GM13976 (cell line): ENCODE measurements around the gene ACTRT3.
A peak's percentile ranks its signal among the peaks of the same experiment; 100 is the strongest.

Source experiments
- DNase-seq: peaks from one replicate; pipeline ENCODE4 v3.0.0; 2012; ENCODE audit warnings: low spot score
- in situ Hi-C: fragments of 300-500 bp; cut with MboI; formaldehyde crosslinking; loops from one replicate; pipeline ENCODE4 v1.12.0; 2022; ENCODE audit warnings: low sequenced_read_pairs, mixed read lengths, inconsistent platforms; ENCODE audit not compliant: unreplicated experiment
- TF ChIP-seq, protein P1 (sequence below): IDR thresholded peaks from 2 replicates; pipeline ENCODE4 v1.5.1; 2012; ENCODE audit warnings: borderline replicate concordance, mild to moderate bottlenecking; ENCODE audit not compliant: insufficient read depth; ENCODE audit errors: extremely low read depth, missing control alignments, control extremely low read depth

The ACTRT3 gene

DNA sequence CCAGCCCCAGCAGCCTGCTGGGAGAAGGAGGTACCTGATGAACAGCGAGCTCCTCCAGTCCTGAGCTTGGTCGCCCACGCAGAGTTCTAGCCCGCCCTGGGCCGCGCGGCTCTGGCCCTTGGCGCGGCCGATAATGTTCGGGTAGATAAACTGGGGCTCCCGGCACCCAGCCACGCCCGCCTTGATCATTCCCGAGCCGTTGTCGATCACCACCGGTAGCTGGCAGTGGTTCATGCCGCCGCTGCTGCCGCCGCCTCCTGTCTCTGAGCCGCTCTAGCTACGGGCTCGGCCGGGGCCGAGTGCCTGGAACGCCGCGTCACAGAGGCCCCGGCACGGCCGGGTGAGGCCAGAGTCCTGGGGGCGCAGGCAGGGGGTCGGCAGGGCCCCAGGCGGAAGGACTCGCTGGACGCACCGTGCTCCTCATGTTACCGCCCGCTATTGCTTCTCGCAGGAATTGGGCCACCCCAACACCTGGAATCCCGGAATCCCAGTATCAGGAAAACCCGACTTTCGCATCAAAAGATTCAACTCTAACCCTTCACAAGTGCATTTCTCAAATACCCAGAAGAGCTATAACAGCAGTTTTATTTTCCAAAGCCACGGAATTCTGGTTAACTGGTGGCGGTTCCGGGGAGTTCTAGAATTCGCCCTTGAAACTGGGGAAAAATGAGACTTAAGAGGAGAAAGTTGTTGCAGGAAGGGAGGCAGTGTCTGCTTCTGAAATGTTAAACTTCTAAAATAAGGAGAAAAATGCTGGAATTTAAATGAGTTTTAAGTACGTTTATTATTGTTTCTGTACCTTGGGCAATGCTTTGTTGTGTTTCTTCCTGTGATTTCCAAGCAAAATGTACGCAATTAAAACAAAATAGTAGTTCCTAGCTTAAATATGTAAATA is at the start of gene ACTRT3:
Gene ACTRT3, minus strand, starts transcription at position 275 of the 895 bp plus-strand sequence. Its CDS starts 41 bp downstream, at position 234.
- in situ Hi-C loops = no loop called here
- peak; percentile 62 for DNase-seq
- TF ChIP-seq, protein P1, sequence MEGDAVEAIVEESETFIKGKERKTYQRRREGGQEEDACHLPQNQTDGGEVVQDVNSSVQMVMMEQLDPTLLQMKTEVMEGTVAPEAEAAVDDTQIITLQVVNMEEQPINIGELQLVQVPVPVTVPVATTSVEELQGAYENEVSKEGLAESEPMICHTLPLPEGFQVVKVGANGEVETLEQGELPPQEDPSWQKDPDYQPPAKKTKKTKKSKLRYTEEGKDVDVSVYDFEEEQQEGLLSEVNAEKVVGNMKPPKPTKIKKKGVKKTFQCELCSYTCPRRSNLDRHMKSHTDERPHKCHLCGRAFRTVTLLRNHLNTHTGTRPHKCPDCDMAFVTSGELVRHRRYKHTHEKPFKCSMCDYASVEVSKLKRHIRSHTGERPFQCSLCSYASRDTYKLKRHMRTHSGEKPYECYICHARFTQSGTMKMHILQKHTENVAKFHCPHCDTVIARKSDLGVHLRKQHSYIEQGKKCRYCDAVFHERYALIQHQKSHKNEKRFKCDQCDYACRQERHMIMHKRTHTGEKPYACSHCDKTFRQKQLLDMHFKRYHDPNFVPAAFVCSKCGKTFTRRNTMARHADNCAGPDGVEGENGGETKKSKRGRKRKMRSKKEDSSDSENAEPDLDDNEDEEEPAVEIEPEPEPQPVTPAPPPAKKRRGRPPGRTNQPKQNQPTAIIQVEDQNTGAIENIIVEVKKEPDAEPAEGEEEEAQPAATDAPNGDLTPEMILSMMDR = no peak

DNA sequence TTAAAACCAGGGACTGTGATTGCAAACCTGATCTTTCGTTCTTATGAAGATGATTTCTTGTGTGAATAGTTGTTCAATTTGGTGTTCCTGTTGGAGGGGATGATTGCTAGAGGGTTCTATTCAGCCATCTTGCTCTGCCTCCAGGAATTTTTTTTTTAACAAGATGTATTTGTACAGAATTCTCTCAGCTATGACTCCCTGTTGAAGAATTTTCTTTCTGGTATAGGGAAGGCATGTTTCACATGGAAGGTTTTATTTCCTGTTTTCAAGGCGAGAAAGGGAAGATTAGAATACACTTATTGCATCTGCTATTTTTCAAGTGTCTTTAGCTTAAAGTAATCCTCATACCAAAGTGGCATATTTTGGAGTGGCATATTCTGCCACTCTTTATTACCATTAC is 49.0 kb upstream of the ACTRT3 start:
- in situ Hi-C loops = no loop called here
- no peak for DNase-seq
- TF ChIP-seq, protein P1 = no peak

DNA sequence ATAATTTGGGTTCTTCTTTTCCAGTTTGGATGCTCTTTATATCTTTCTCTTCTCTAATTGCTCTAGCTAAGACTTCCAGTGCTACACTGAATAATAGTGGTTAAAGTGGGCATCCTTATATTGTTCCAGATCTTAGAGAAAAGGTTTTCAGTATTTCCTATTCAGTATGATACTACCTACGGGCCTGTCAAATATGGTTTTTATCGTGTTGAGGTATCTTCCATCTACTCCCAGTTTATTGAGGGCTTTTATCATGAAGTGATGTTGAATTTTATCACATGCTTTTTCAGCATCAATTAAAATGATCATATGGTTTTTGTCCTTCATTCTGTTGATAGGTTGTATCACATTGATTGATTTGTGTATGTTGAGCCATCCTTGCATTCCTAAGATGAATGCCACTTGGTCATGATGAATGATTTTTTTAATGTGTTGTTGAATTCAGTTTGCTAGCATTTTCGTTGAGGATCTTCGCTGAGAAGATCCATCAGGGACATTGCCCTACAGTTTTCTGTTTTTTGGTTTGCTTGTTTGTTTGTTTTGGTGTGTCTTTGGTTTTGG is 46.3 kb upstream of the ACTRT3 start:
- no peak for DNase-seq

DNA sequence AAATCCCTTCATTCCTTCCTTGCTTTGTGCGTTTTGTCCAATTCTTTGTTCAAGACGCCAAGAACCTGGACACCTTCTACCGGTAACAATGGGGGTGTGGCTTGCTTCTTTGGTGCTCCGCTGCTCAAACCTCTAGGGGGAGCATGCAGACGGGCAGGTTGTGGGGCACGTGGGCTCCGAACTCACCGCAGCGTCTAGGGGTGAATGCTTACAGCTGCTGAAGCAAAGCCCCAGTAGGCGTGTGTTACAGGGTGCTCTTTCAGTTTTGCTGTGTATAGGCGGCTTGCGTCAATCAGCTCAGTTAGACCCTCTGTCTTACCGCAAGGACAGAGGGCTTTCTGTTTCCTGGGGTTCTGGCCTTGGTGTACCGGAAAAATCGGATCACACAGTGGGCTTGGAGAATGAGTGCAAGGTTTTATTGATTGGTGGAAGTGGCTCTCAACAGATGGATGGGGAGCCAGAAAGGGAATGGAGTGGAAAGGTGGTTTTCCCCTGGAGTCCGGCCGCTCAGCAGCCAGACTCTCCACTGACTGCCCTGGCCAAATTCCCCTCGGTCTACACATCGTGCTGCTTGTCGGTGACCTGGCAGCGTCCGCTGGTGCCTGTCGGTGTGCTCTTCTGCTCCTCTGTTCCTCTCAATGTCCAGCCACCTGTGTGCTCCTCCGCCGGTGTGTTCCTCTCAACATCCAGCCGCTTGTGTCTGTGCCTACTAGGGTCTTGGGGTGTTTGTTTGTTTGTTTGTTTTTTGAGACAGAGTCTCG is 44.6 kb upstream of the ACTRT3 start:
- in situ Hi-C loops = no loop called here
- DNase-seq = peak; percentile 76

More for the DNA sequence above, 46.3 kb upstream of the ACTRT3 start:
- TF ChIP-seq, protein P1 = no peak
- in situ Hi-C loops = no loop called here

DNA sequence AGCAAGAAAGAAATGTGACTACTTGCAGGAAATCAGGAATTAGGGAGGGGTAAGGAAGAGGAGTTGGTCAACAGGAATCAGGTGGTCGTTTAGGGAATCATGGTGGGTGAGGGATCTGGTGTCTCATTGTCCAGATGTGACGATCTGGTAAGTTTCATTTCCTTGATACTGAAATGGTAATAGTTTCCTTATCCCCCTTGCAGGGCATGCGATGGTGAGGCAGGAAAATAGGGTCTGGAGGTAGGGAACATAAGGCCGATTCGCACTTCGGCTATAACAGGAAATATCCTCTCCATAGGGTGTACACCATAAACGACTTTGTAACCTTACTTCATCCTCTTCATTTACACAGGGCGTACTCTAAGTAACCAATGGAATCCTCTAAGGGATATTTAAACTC is 43.9 kb upstream of the ACTRT3 start:
- in situ Hi-C loops = no loop called here
- DNase-seq = no peak
- TF ChIP-seq, protein P1 = no peak

More for the DNA sequence above, 44.6 kb upstream of the ACTRT3 start:
- TF ChIP-seq, protein P1 = peak; percentile 77

DNA sequence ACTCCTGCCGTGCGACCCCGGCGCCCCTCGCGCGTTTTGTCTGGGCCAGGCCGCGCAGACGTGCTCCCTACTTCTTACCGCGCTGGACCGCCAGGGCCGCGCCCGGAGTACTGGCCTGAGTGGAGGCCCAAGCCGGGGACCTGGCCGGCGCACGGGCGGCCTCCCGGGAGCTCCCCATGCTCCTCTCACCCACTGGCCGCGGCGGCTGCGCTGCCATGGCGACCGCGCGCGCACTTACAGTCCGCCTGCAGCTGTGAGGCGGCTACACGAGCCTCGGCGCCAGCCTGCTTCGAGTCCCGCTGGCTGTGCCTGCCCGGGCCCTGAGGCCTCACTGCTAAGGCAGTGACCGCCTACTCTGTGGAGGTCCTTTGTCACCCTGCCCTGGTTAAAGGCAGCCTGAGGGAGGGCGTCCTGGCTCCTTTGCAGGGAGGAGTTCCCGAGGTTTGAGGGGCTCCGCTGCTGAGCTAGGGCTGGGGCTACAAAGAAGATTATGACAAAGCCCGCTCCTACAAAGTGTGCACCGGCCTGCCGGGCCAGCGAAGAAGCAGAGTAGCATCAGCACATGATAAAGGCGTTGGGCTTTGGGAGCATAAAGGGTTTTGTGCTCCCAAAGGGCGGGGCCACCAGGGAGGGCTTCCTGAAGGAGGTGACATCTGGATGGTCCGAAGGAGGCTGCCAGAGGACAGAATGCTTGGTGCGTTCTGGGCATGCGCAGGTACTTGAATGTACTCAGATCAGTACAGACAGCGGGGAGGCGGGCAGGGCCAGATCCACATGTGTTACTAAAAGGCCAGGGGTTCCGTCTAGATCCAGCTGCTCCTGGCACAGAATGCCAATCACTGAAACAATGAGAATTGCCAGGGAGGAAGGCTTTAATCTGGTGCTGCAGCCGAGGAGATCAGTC is 43.2 kb upstream of the ACTRT3 start, which contains the start of the genes LRRC34 and LRRIQ4:
Gene LRRC34, minus strand, starts transcription at position 573 of the 904 bp plus-strand sequence. Its CDS starts 356 bp downstream, at position 217.
Gene LRRIQ4, plus strand, starts transcription at position 539 of the 904 bp plus-strand sequence. CDS start 9,052 bp downstream, outside the sequence.
- in situ Hi-C loops = no loop called here
- TF ChIP-seq, protein P1 = no peak
- DNase-seq = peak; percentile 85
